PC-9 (cell line): ENCODE measurements around the gene RPS6KA4. TPM values are rescaled to one million over a fixed set of nuclear protein-coding genes. Genes with fewer than 3 reads are reported as not detected.

Experiments
- BruUV-seq: library from RNA; stranded (reverse); fragments of 400-500 nt; replicated peaks from 2 replicates; lab custom pipeline; 2021; lab: Mats Ljungman, UMichigan
- CTCF ChIA-PET: fragments of 300-600 bp; sonication (Branson Sonifier 250); formaldehyde crosslinking; loops from one replicate; lab custom pipeline; 2022; ENCODE audit warnings: antibody characterized with exemption; lab: Charles Lee
- POLR2A ChIA-PET: fragments of 300-600 bp; sonication (Branson Sonifier 250); formaldehyde crosslinking; loops from one replicate; lab custom pipeline; 2022; ENCODE audit warnings: antibody characterized with exemption; ENCODE audit not compliant: unreplicated experiment; lab: Charles Lee
- DNase-seq, 2 experiments: peaks; one replicate each; pipeline versions ENCODE4 v3.0.0 to v3.0.0-alpha.2; 2015 to 2022; ENCODE audit warnings: mixed read lengths in 1 of 2
- H2AFZ ChIP-seq: fragments of 200-600 bp; sonication (generic); 2 replicates; pipeline ENCODE4 v1.8.1; 2017; ENCODE audit warnings: antibody characterized with exemption
- H3F3A ChIP-seq: fragments of 200-600 bp; sonication (generic); 2 replicates; pipeline ENCODE4 v1.8.1; 2017; ENCODE audit warnings: antibody characterized with exemption, mild to moderate bottlenecking, low read depth; ENCODE audit not compliant: insufficient read depth
- H3K27ac ChIP-seq: fragments of 200-600 bp; sonication (generic); 2 replicates; pipeline ENCODE4 v1.6.1; 2016; ENCODE audit warnings: mixed run types
- H3K27me3 ChIP-seq: fragments of 200-600 bp; sonication (generic); 2 replicates; pipeline ENCODE4 v1.6.1; 2016; ENCODE audit warnings: low read depth, mixed run types; ENCODE audit not compliant: insufficient read depth
- H3K36me3 ChIP-seq: fragments of 200-600 bp; sonication (generic); 2 replicates; pipeline ENCODE4 v1.6.1; 2016; ENCODE audit warnings: low read depth, mixed run types
- H3K4me1 ChIP-seq: fragments of 200-600 bp; sonication (generic); replicated peaks from 2 replicates; pipeline ENCODE4 v1.6.1; 2016; ENCODE audit warnings: mixed run types; ENCODE audit not compliant: insufficient read depth
- H3K4me2 ChIP-seq: fragments of 200-600 bp; sonication (generic); 2 replicates; pipeline ENCODE4 v1.6.1; 2017; ENCODE audit warnings: mixed run types
- H3K4me3 ChIP-seq: fragments of 200-600 bp; sonication (generic); 2 replicates; pipeline ENCODE4 v1.6.1; 2016; ENCODE audit warnings: mixed run types
- H3K79me2 ChIP-seq: fragments of 200-600 bp; sonication (generic); 2 replicates; pipeline ENCODE4 v1.6.1; 2017; ENCODE audit warnings: low read depth, mixed run types
- H3K9me2 ChIP-seq: fragments of 200-600 bp; sonication (generic); 2 replicates; pipeline ENCODE4 v1.8.1; 2017; ENCODE audit warnings: mild to moderate bottlenecking; ENCODE audit not compliant: insufficient read depth
- H3K9me3 ChIP-seq: fragments of 200-600 bp; sonication (generic); 2 replicates; pipeline ENCODE4 v1.8.1; 2016; ENCODE audit warnings: low read depth; ENCODE audit not compliant: insufficient read depth
- H4K20me1 ChIP-seq: fragments of 200-600 bp; sonication (generic); 2 replicates; pipeline ENCODE4 v1.8.1; 2017; ENCODE audit not compliant: insufficient read depth
- EZH2 ChIP-seq: fragments of 200-600 bp; sonication (generic); IDR thresholded peaks from 2 replicates; pipeline ENCODE4 v1.8.0; 2017; ENCODE audit warnings: antibody characterized with exemption, low read depth
- intact Hi-C: fragments of 100-400 bp; cut with micrococcal nuclease; formaldehyde crosslinking; loops from one replicate; pipeline ENCODE4 v1.10.0; 2022; ENCODE audit not compliant: unreplicated experiment
- total RNA-seq: library from RNA; stranded (reverse); gene quantifications from 2 replicates; pipeline ENCODE4 v1.2.3, GENCODE V29; 2021
- TF ChIP-seq, protein P1 (sequence below): fragments of 200-600 bp; sonication (generic); conservative IDR thresholded peaks from 2 replicates; pipeline ENCODE4 v1.6.1; 2017; ENCODE audit warnings: mixed run types, antibody characterized with exemption, mild to moderate bottlenecking, moderate library complexity

RPS6KA4 gene
- total RNA-seq, 1 experiment from 2014 or later: 64.3 TPM

DNA sequence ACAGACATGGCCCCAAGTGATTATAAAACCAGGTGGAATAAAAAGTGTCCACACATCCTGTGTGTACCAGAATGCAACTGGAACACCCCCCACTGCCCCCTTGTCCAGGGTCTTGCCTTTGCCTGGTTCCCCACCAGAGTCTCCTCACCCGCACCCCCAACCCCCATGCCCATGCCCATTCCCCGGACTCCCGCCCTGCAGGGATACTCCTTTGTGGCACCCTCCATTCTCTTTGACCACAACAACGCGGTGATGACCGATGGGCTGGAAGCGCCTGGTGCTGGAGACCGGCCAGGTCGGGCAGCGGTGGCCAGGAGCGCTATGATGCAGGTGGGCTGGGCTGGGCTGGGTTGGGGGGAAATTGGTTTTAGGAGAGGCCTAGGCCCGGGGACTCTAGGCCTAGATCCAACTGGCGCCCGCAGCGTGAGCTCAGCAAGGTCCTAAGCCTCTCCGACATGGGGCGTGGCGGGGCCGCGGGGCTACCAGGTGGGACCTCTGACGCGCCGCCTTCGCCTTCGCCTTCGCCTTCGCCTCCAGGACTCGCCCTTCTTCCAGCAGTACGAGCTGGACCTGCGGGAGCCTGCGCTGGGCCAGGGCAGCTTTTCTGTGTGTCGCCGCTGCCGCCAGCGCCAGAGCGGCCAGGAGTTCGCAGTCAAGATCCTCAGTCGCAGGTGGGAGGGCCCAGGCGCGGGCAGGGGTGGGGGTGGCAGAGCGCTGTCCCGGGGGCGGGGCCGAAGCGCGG lies 9.1 kb downstream of the RPS6KA4 start:
- intact Hi-C loops: no loop called here
- DNase-seq: no peak
- H2AFZ ChIP-seq: no peak overlapping the region
- H3K9me2 ChIP-seq: no peaks in the 10 kb centered on the region
- peaks cover 5% of the 10 kb centered on the region; the same call in 1 of the 2 replicates for H4K20me1 ChIP-seq
- H3K4me2 ChIP-seq: no peak overlapping the region
- H3K9me3 ChIP-seq: no peaks in the 10 kb centered on the region
- TF ChIP-seq, protein P1, sequence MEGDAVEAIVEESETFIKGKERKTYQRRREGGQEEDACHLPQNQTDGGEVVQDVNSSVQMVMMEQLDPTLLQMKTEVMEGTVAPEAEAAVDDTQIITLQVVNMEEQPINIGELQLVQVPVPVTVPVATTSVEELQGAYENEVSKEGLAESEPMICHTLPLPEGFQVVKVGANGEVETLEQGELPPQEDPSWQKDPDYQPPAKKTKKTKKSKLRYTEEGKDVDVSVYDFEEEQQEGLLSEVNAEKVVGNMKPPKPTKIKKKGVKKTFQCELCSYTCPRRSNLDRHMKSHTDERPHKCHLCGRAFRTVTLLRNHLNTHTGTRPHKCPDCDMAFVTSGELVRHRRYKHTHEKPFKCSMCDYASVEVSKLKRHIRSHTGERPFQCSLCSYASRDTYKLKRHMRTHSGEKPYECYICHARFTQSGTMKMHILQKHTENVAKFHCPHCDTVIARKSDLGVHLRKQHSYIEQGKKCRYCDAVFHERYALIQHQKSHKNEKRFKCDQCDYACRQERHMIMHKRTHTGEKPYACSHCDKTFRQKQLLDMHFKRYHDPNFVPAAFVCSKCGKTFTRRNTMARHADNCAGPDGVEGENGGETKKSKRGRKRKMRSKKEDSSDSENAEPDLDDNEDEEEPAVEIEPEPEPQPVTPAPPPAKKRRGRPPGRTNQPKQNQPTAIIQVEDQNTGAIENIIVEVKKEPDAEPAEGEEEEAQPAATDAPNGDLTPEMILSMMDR: no peak
- TF ChIP-seq EZH2: no peak
- H3K4me3 ChIP-seq: no peak overlapping the region
- peaks cover 46% of the 10 kb centered on the region for H3F3A ChIP-seq
- ChIA-PET CTCF (interaction anchor here (0.7 kb wide), 2 partner anchors 68 to 73 kb away, joined by 3 to 6 read pairs; no protein-coding TSS in a partner anchor), POLR2A (no interaction called here)
- no peaks in the 10 kb centered on the region for H3K27me3 ChIP-seq
- no TSS peak for BruUV-seq
- peaks cover 13% of the 10 kb centered on the region for H3K4me1 ChIP-seq
- H3K79me2 ChIP-seq: no peaks in the 10 kb centered on the region
- H3K36me3 ChIP-seq: peaks cover 33% of the 10 kb centered on the region
- H3K27ac ChIP-seq: no peak overlapping the region

DNA sequence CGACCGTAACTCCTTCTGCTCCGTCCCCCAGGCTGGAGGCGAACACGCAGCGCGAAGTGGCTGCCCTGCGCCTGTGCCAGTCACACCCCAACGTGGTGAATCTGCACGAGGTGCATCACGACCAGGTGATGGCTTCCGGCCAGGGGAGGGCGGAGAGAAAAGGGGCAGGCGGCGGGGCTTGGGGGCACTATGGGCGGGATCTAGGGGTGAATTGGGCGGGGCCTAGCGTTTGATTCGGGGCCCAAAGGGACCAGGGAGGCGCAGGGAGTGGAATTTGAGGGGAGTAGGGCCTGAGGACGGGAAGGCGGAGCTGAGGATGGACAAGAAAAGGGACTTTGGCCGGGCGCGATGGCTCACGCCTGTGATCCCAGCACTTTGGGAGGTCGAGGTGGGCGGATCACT lies 9.7 kb downstream of the RPS6KA4 start:
- H3K4me3 ChIP-seq: no peak overlapping the region
- peaks cover 13% of the 10 kb centered on the region for H3K4me1 ChIP-seq
- H3K36me3 ChIP-seq: peaks cover 32% of the 10 kb centered on the region
- DNase-seq: no peak
- H3K9me2 ChIP-seq: no peaks in the 10 kb centered on the region
- BruUV-seq: no TSS peak
- no peak overlapping the region for H3K4me2 ChIP-seq
- intact Hi-C loops: no loop called here
- no peak for TF ChIP-seq EZH2
- TF ChIP-seq, protein P1: no peak
- CTCF ChIA-PET: interaction anchor here (0.7 kb wide), 1 partner anchor 73 kb away, joined by 6 read pairs; no protein-coding TSS in a partner anchor
- H2AFZ ChIP-seq: no peak overlapping the region
- no peaks in the 10 kb centered on the region for H3K79me2 ChIP-seq
- no peak overlapping the region for H3K27ac ChIP-seq
- no peaks in the 10 kb centered on the region for H3K27me3 ChIP-seq
- H3K9me3 ChIP-seq: no peaks in the 10 kb centered on the region
- H4K20me1 ChIP-seq: peaks cover 5% of the 10 kb centered on the region; the same call in 1 of the 2 replicates
- POLR2A ChIA-PET: no interaction called here
- H3F3A ChIP-seq: peaks cover 46% of the 10 kb centered on the region

DNA sequence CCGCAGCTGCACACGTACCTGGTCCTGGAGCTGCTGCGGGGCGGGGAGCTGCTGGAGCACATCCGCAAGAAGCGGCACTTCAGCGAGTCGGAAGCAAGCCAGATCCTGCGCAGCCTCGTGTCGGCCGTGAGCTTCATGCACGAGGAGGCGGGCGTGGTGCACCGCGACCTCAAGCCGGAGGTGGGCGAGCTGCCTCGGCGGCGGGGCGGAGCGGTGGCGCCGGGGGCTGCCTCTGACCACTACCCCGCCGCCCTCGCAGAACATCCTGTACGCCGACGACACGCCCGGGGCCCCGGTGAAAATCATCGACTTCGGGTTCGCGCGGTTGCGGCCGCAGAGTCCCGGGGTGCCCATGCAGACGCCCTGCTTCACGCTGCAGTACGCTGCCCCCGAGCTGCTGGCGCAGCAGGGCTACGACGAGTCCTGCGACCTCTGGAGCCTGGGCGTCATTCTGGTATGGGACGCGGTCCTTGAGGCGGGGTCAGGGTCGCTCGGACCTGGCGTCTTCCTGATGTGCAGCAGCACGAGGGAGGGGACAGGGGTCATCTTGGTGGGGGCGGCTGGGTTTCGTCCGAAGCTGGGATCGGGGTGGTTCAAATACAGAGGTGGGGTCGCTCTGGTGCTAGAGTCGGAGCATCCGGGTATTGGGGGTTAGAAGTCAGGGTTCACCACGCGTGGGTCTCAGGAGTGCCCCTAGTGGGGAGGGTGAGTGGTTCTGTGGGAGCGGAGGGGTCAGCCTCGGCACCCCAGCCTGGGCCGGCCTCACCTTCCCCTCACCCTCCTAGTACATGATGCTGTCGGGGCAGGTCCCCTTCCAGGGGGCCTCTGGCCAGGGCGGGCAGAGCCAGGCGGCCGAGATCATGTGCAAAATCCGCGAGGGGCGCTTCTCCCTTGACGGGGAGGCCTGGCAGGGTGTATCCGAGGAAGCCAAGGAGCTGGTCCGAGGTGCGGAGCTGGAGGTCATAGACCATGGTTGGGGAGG lies 10.8 kb downstream of the RPS6KA4 start:
- H3K36me3 ChIP-seq: peaks cover 25% of the 10 kb centered on the region
- no peak overlapping the region for H3K27ac ChIP-seq
- H4K20me1 ChIP-seq: peaks cover 5% of the 10 kb centered on the region; the same call in 1 of the 2 replicates
- H3K4me2 ChIP-seq: no peak overlapping the region
- H3K9me2 ChIP-seq: no peaks in the 10 kb centered on the region
- H3K4me3 ChIP-seq: no peak overlapping the region
- no peaks in the 10 kb centered on the region for H3K79me2 ChIP-seq
- POLR2A ChIA-PET: no interaction called here
- no peak overlapping the region for H2AFZ ChIP-seq
- BruUV-seq: no TSS peak
- H3K27me3 ChIP-seq: no peaks in the 10 kb centered on the region
- intact Hi-C loops: no loop called here
- no peak for DNase-seq
- peaks cover 43% of the 10 kb centered on the region for H3F3A ChIP-seq
- CTCF ChIA-PET: interaction anchor here (0.6 kb wide), 1 partner anchor 24 kb away, joined by 3 read pairs; no protein-coding TSS in a partner anchor
- H3K9me3 ChIP-seq: no peaks in the 10 kb centered on the region
- TF ChIP-seq, protein P1: no peak
- no peak for TF ChIP-seq EZH2
- peaks cover 13% of the 10 kb centered on the region for H3K4me1 ChIP-seq
